GM23338 (cell line): ENCODE results near the gene GABBR1. TPM values are rescaled to one million over a fixed set of nuclear protein-coding genes. Genes with fewer than 3 reads are reported as not detected.
A peak's percentile ranks its signal among the peaks of the same experiment; 100 is the strongest.

Source experiments
- ATAC-seq: fragments of 200-7000 bp; cut with Tn5 transposase; 3 replicates; pipeline ENCODE4 v1.9.1; 2020
- DNase-seq: peaks from one replicate; pipeline ENCODE4 v3.0.0-alpha.2; 2015; ENCODE audit warnings: low spot score
- H2AFZ ChIP-seq: fragments of 200-600 bp; sonication (generic); 2 replicates; pipeline ENCODE4 v1.8.0; 2016; ENCODE audit warnings: antibody characterized with exemption, mild to moderate bottlenecking, moderate library complexity
- H3F3A ChIP-seq: fragments of 200-600 bp; sonication (generic); replicated peaks from 2 replicates; pipeline ENCODE4 v1.8.0; 2017; ENCODE audit warnings: antibody characterized with exemption, mixed run types, low read depth
- H3K27ac ChIP-seq: fragments of 200-600 bp; sonication (generic); 2 replicates; pipeline ENCODE4 v1.6.1; 2016; ENCODE audit warnings: low read depth
- H3K27me3 ChIP-seq: fragments of 200-600 bp; sonication (generic); 2 replicates; pipeline ENCODE4 v1.8.0; 2016; ENCODE audit warnings: mild to moderate bottlenecking, mixed run types, moderate library complexity; ENCODE audit not compliant: insufficient read depth
- H3K36me3 ChIP-seq: fragments of 200-600 bp; sonication (generic); 2 replicates; pipeline ENCODE4 v1.8.0; 2016; ENCODE audit warnings: mild to moderate bottlenecking; ENCODE audit not compliant: insufficient read depth
- H3K4me1 ChIP-seq: fragments of 200-600 bp; sonication (generic); 2 replicates; pipeline ENCODE4 v1.8.0; 2016; ENCODE audit warnings: mild to moderate bottlenecking, moderate library complexity; ENCODE audit not compliant: insufficient read depth
- H3K4me2 ChIP-seq: fragments of 200-600 bp; sonication (generic); 2 replicates; pipeline ENCODE4 v1.7.1; 2017; ENCODE audit warnings: mixed run types
- H3K4me3 ChIP-seq: fragments of 200-600 bp; sonication (generic); 2 replicates; pipeline ENCODE4 v1.6.1; 2016; ENCODE audit warnings: mixed run types
- H3K79me2 ChIP-seq: fragments of 200-600 bp; sonication (generic); replicated peaks from 2 replicates; pipeline ENCODE4 v1.8.0; 2017; ENCODE audit warnings: mild to moderate bottlenecking; ENCODE audit not compliant: insufficient read depth
- H3K9me2 ChIP-seq: fragments of 200-600 bp; sonication (generic); 2 replicates; pipeline ENCODE4 v1.8.0; 2017; ENCODE audit not compliant: insufficient read depth
- H4K20me1 ChIP-seq: fragments of 200-600 bp; sonication (generic); replicated peaks from 2 replicates; pipeline ENCODE4 v1.8.0; 2017; ENCODE audit warnings: mild to moderate bottlenecking; ENCODE audit not compliant: insufficient read depth
- H3K27ac Mint-ChIP-seq: 2 replicates; pipeline ENCODE4 v1.8.0; 2020; ENCODE audit warnings: inconsistent platforms, mild to moderate bottlenecking, moderate library complexity, mixed read lengths
- H3K27me3 Mint-ChIP-seq: 3 replicates; pipeline ENCODE4 v1.8.0; 2022; ENCODE audit warnings: low read depth, mild to moderate bottlenecking, moderate library complexity, mixed read lengths, inconsistent platforms; ENCODE audit not compliant: insufficient read depth, poor library complexity
- H3K36me3 Mint-ChIP-seq: 3 replicates; pipeline ENCODE4 v1.8.0; 2021; ENCODE audit warnings: low read depth, mild to moderate bottlenecking, inconsistent platforms, moderate library complexity, mixed read lengths
- H3K4me1 Mint-ChIP-seq: 3 replicates; pipeline ENCODE4 v1.8.0; 2020; ENCODE audit warnings: mild to moderate bottlenecking, inconsistent platforms, mixed read lengths
- H3K4me3 Mint-ChIP-seq: 3 replicates; pipeline ENCODE4 v1.8.0; 2021; ENCODE audit warnings: moderate library complexity, mild to moderate bottlenecking, inconsistent platforms, mixed read lengths
- H3K9me3 Mint-ChIP-seq: 3 replicates; pipeline ENCODE4 v1.8.0; 2020; ENCODE audit warnings: moderate library complexity, mild to moderate bottlenecking, inconsistent platforms, mixed read lengths
- EZH2 ChIP-seq: fragments of 200-600 bp; sonication (generic); IDR thresholded peaks from one replicate; pipeline ENCODE4 v1.8.0; 2017; ENCODE audit warnings: antibody characterized with exemption, mild to moderate bottlenecking, low read depth; ENCODE audit not compliant: unreplicated experiment
- polyA plus RNA-seq: library from polyadenylated mRNA; unstranded; fragments of >200 nt; fragmentation: Nextera tagmentation; extraction: Ambion mirVana; gene quantifications from 2 replicates; pipeline ENCODE4 v1.2.1, GENCODE V29; 2016
- total RNA-seq: library from RNA; depleted of rRNA; stranded (reverse); fragments of >200 nt; shearing (Covaris generic); gene quantifications from 2 replicates; pipeline ENCODE4 v1.2.3, GENCODE V29; 2014
- TF ChIP-seq, protein P1 (sequence below): fragments of 250-450 bp; sonication (Bioruptor Pico); IDR thresholded peaks from 2 replicates; pipeline ENCODE4 v1.5.0; 2020; ENCODE audit warnings: mild to moderate bottlenecking, moderate library complexity
- TF ChIP-seq, protein P2 (sequence below), 2 experiments: fragments of 200-600 bp in 1 of 2; sonication (generic) in 1 of 2; conservative IDR thresholded peaks; 2 replicates each; pipeline versions ENCODE4 v1.5.1 to v1.6.1; 2016 to 2017; ENCODE audit warnings: antibody characterized with exemption in 2 of 2, low read depth in 2 of 2, mild to moderate bottlenecking in 2 of 2, moderate library complexity in 1 of 2

GABBR1 gene
- total and polyA plus RNA-seq, 2 experiments from 2014 or later, result 42.8 to 78.9 TPM

- ATAC-seq (no peak), DNase-seq (peak; percentile 51)
- Histone ChIP-seq H3K4me3 (no peak overlapping the region), H3K9me2 (no peaks in the 10 kb centered on the region; the same call in 1 of the 2 replicates), H3K4me2 (no peak overlapping the region), H3K36me3 (no peaks in the 10 kb centered on the region; the same call in 1 of the 2 replicates), H3K27me3 (no peaks in the 10 kb centered on the region), H4K20me1 (no peaks in the 10 kb centered on the region), H3K79me2 (no peaks in the 10 kb centered on the region), H3K4me1 (peaks cover 21% of the 10 kb centered on the region), H3K27ac (no peak overlapping the region), H2AFZ (no peak overlapping the region), H3F3A (0 out of 2 replicates have a peak, but pooled peaks cover 7% of the 10 kb centered on the region)
- H3K27me3 Mint-ChIP-seq, result peaks cover 10% of the 10 kb centered on the region
- no peak overlapping the region for H3K4me3 Mint-ChIP-seq
- H3K27ac Mint-ChIP-seq, result no peak overlapping the region
- H3K9me3 Mint-ChIP-seq, result peaks cover 8% of the 10 kb centered on the region
- no peak for TF ChIP-seq EZH2
- TF ChIP-seq, protein P1, sequence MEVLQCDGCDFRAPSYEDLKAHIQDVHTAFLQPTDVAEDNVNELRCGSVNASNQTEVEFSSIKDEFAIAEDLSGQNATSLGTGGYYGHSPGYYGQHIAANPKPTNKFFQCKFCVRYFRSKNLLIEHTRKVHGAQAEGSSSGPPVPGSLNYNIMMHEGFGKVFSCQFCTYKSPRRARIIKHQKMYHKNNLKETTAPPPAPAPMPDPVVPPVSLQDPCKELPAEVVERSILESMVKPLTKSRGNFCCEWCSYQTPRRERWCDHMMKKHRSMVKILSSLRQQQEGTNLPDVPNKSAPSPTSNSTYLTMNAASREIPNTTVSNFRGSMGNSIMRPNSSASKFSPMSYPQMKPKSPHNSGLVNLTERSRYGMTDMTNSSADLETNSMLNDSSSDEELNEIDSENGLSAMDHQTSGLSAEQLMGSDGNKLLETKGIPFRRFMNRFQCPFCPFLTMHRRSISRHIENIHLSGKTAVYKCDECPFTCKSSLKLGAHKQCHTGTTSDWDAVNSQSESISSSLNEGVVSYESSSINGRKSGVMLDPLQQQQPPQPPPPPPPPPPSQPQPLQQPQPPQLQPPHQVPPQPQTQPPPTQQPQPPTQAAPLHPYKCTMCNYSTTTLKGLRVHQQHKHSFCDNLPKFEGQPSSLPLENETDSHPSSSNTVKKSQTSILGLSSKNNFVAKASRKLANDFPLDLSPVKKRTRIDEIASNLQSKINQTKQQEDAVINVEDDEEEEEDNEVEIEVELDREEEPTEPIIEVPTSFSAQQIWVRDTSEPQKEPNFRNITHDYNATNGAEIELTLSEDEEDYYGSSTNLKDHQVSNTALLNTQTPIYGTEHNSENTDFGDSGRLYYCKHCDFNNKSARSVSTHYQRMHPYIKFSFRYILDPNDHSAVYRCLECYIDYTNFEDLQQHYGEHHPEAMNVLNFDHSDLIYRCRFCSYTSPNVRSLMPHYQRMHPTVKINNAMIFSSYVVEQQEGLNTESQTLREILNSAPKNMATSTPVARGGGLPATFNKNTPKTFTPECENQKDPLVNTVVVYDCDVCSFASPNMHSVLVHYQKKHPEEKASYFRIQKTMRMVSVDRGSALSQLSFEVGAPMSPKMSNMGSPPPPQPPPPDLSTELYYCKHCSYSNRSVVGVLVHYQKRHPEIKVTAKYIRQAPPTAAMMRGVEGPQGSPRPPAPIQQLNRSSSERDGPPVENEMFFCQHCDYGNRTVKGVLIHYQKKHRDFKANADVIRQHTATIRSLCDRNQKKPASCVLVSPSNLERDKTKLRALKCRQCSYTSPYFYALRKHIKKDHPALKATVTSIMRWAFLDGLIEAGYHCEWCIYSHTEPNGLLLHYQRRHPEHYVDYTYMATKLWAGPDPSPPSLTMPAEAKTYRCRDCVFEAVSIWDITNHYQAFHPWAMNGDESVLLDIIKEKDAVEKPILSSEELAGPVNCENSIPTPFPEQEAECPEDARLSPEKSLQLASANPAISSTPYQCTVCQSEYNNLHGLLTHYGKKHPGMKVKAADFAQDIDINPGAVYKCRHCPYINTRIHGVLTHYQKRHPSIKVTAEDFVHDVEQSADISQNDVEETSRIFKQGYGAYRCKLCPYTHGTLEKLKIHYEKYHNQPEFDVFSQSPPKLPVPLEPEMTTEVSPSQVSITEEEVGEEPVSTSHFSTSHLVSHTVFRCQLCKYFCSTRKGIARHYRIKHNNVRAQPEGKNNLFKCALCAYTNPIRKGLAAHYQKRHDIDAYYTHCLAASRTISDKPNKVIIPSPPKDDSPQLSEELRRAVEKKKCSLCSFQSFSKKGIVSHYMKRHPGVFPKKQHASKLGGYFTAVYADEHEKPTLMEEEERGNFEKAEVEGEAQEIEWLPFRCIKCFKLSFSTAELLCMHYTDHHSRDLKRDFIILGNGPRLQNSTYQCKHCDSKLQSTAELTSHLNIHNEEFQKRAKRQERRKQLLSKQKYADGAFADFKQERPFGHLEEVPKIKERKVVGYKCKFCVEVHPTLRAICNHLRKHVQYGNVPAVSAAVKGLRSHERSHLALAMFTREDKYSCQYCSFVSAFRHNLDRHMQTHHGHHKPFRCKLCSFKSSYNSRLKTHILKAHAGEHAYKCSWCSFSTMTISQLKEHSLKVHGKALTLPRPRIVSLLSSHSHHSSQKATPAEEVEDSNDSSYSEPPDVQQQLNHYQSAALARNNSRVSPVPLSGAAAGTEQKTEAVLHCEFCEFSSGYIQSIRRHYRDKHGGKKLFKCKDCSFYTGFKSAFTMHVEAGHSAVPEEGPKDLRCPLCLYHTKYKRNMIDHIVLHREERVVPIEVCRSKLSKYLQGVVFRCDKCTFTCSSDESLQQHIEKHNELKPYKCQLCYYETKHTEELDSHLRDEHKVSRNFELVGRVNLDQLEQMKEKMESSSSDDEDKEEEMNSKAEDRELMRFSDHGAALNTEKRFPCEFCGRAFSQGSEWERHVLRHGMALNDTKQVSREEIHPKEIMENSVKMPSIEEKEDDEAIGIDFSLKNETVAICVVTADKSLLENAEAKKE (CRISPR knock-in tag), result no peak
- TF ChIP-seq, protein P2, sequence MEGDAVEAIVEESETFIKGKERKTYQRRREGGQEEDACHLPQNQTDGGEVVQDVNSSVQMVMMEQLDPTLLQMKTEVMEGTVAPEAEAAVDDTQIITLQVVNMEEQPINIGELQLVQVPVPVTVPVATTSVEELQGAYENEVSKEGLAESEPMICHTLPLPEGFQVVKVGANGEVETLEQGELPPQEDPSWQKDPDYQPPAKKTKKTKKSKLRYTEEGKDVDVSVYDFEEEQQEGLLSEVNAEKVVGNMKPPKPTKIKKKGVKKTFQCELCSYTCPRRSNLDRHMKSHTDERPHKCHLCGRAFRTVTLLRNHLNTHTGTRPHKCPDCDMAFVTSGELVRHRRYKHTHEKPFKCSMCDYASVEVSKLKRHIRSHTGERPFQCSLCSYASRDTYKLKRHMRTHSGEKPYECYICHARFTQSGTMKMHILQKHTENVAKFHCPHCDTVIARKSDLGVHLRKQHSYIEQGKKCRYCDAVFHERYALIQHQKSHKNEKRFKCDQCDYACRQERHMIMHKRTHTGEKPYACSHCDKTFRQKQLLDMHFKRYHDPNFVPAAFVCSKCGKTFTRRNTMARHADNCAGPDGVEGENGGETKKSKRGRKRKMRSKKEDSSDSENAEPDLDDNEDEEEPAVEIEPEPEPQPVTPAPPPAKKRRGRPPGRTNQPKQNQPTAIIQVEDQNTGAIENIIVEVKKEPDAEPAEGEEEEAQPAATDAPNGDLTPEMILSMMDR (conservative IDR thresholded peaks at IDR 0.05; ENCODE audit: low read depth in 2 of 2), result peak; percentile 54 to 61
- peaks cover 2% of the 10 kb centered on the region; the same call in 1 of the 3 replicates for H3K36me3 Mint-ChIP-seq
- peaks cover 39% of the 10 kb centered on the region for H3K4me1 Mint-ChIP-seq
Observed at GRCh38 chr6:29680416-29680815, 47.4 kb upstream of the GABBR1 start.
